ENCODE data around the gene DDIT3. TPM values are rescaled to one million over a fixed set of nuclear protein-coding genes. Genes with fewer than 3 reads are reported as not detected.

Gene DDIT3
- total RNA-seq, 1 donor from 2014 or later, result 30.5 TPM

DNA sequence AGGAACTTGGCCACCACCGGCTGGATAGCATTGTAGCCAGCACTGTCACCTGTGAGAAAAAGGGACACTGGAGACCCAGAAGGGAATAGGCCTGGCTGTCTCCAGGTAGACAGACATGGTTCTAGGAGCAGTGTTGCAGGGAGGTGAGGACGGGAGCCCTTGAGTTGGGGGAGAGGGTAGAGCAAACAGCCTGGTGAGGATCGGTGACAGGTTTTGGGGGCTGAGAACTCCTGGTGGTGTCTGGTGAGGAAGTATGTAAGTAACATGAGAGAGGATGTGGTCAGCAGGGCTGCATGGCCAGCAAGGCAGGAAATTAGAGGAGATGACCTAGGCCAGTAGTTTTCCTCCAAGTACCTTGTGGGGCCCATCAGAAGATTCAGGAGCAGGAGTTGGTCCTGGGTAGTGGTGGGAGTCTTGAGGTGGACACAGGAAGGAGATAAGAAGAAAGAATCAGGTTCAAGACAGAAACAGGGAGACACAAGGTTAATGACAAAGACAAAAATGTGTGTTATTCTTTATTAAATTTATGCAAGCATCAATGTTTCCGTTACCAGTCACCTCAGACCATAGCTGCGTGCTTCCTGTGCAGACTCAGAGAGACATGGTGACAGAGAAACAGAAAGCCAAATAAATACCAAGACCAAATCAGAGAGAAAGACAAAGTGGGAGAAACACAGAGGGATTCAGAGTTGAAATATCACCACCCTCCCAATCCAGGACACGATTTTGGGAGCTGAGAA, 40.8 kb downstream of the DDIT3 start, which contains the start of gene ARHGAP9:
TSS of gene ARHGAP9 (minus strand) at position 491 of the 740 bp plus-strand sequence. CDS start at position 31, 460 bp downstream.
- Mint-ChIP-seq H3K27me3 (no peaks in the 10 kb centered on the region), H3K4me1 (peaks cover 77% of the 10 kb centered on the region), H3K9me3 (no peaks in the 10 kb centered on the region), H3K4me3 (peak within 1 kb of the TSS; percentile 93), H3K36me3 (ENCODE audit: low read depth) (peaks cover 5% of the 10 kb centered on the region), H3K27ac (peak within 1 kb of the TSS; percentile 100)
- ATAC-seq (ENCODE audit: low read depth), result peak; percentile 51
- ChIA-PET POLR2A (interaction anchor here (0.6 to 8.3 kb wide), 13 partner anchors 9 to 1650 kb away, joined by 3 to 133 read pairs (median 5); partner anchors contain the start of genes DCTN2, DDIT3, DNAJC14 and GLI1), CTCF (interaction anchor here (0.7 to 7.3 kb wide), 3 partner anchors 19 to 281 kb away, joined by 3 to 74 read pairs (median 3); partner anchors contain the start of gene GLI1)
- peak; percentile 48 for DNase-seq
- TF ChIP-seq, protein P1, sequence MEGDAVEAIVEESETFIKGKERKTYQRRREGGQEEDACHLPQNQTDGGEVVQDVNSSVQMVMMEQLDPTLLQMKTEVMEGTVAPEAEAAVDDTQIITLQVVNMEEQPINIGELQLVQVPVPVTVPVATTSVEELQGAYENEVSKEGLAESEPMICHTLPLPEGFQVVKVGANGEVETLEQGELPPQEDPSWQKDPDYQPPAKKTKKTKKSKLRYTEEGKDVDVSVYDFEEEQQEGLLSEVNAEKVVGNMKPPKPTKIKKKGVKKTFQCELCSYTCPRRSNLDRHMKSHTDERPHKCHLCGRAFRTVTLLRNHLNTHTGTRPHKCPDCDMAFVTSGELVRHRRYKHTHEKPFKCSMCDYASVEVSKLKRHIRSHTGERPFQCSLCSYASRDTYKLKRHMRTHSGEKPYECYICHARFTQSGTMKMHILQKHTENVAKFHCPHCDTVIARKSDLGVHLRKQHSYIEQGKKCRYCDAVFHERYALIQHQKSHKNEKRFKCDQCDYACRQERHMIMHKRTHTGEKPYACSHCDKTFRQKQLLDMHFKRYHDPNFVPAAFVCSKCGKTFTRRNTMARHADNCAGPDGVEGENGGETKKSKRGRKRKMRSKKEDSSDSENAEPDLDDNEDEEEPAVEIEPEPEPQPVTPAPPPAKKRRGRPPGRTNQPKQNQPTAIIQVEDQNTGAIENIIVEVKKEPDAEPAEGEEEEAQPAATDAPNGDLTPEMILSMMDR (IDR thresholded peaks at IDR 0.05), result no peak
- intact Hi-C loops (cut with micrococcal nuclease), result loop anchor here (1.0 to 5.0 kb wide), 5 partner anchors 8 to 368 kb away; partner anchors contain the start of genes CDK4, CTDSP2, DDIT3 and R3HDM2

DNA sequence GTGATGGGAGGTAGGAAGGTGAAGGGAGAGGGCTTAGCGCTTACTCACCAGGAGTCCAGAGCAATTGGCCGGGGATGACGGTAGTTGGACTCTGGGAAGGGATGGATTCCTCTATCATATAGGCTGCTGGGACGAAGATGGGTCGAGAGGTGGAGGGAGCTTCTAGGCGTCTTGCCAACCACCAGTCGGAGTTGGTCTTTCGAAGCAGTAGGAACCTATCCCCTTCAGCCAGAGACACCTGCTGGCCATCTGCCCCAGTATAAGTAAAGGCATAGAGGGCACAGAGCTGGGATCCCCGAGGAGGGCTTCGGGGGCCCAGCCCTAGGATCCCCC, 41.3 kb downstream of the DDIT3 start:
- DNase-seq, result no peak
- ChIA-PET POLR2A (interaction anchor here (0.6 to 8.3 kb wide), 4 partner anchors 18 to 1472 kb away, joined by 3 to 133 read pairs (median 4); partner anchors contain the start of genes GLI1 and STAT6), CTCF (interaction anchor here (0.7 to 7.3 kb wide), 3 partner anchors 18 to 282 kb away, joined by 3 to 74 read pairs (median 3); partner anchors contain the start of gene GLI1)

DNA sequence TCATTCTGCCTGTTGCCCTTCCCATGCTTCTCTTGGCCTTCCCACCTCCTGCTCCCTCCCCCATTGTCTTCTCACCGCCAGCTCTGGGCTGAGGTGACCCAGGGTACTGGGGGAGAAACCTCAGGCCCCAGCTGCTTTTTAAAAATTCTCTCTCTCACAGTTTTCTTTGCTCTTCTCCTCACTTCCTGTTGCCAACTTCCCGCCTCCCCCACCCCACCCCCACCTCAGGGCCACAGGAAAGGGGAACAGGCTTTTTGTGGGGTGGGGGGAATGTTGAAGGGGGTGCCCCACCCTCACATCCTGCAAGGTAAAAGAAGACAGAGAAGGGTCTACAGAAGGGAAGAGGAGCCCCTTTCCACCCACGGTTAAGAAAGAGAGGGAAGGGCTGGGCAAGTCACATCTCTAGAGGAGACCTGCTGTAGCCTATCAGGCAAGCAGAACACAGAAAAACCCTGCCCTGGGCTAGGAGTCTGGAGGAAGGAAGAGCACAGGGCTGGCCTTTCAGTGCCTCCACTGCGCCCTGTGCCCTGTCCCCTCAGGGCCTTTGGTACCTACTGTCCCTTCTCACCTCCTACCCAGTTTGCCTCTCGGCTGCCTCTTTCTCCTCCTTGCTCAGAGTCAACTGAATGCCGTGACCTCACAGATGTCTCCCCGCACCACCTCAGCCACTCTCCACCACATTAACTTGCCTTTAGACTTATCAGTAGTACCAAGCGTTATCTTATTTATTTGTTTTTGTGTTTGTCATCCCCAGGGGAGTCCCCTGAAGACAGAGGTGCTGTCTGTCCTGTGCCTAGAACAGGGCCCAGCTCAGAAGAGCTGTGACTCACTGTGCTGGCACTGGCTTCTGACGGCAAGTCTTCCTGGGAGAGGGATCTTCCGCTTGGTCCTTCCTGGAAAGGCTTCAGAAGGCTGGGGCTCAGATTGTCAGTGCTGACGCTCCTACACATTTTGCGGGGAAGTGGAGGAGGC, 42.3 kb downstream of the DDIT3 start:
- DNase-seq, result peak; percentile 43
- peak; percentile 53 for ATAC-seq (ENCODE audit: low read depth)
- CTCF ChIA-PET, result interaction anchor here (0.6 to 7.3 kb wide), 5 partner anchors 8 to 838 kb away, joined by 3 to 74 read pairs (median 3); partner anchors contain the start of gene GLI1
- Mint-ChIP-seq H3K4me3 (peak overlapping the region; percentile 93), H3K27me3 (no peaks in the 10 kb centered on the region), H3K9me3 (no peaks in the 10 kb centered on the region), H3K36me3 (ENCODE audit: low read depth) (peaks cover 16% of the 10 kb centered on the region), H3K4me1 (peaks cover 82% of the 10 kb centered on the region), H3K27ac (peak overlapping the region; percentile 100)
- POLR2A ChIA-PET, result interaction anchor here (0.6 to 8.3 kb wide), 20 partner anchors 9 to 1471 kb away, joined by 3 to 133 read pairs (median 4); partner anchors contain the start of genes DCTN2, DDIT3, GLI1 and INHBE
- TF ChIP-seq, protein P1 (IDR thresholded peaks at IDR 0.05), result no peak
- intact Hi-C loops (cut with micrococcal nuclease), result loop anchor here (1.0 to 5.0 kb wide), 3 partner anchors 16 to 369 kb away; partner anchors contain the start of genes CDK4 and CTDSP2

More for the DNA sequence above, 41.3 kb downstream of the DDIT3 start:
- intact Hi-C loops (cut with micrococcal nuclease), result loop anchor here (1.0 to 5.0 kb wide), 4 partner anchors 8 to 368 kb away; partner anchors contain the start of genes CDK4, CTDSP2 and DDIT3
- no peak for ATAC-seq (ENCODE audit: low read depth)
- Mint-ChIP-seq H3K27me3 (no peaks in the 10 kb centered on the region), H3K4me1 (peaks cover 83% of the 10 kb centered on the region), H3K36me3 (ENCODE audit: low read depth) (peaks cover 10% of the 10 kb centered on the region), H3K27ac (peak overlapping the region; percentile 100), H3K4me3 (peak overlapping the region; percentile 93), H3K9me3 (no peaks in the 10 kb centered on the region)
- TF ChIP-seq, protein P1 (IDR thresholded peaks at IDR 0.05), result no peak

DNA sequence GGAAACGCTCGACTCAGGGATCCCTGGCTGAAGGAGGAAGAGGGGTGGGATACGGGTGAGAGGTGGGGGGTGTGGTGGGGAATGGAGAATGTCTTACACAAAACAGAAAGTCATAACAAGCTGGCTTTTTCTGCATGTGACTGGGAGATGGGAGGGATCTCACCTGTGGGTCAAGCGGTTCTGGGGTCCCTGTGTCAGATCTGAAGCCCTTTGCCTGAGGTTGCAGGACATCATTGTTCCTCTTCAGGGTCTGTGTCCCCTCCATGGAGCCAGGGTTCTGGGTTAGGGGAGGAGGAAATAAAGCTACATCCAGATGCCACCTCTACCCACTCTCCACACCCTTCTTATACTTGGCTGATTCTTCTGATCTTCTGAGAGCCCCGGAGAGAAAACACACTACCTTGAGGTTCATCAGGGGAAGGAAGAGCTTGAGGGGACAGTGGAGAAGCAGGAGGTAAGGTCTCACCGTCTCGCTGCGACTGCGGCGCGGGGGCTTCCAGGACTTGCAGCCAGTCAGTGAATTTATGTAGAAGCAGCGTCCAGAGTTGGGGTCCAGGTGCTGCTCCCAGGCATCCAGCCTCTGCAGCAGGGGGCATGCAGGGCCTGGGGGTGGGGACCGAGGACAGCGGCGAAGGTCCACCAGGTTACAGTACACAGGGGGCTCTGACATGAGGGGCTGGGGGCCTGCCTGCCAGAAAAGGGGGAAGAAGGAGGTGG, 43.2 kb downstream of the DDIT3 start:
- peak overlapping the region; percentile 93 for H3K4me3 Mint-ChIP-seq
- no peak for DNase-seq
- TF ChIP-seq, protein P1 (IDR thresholded peaks at IDR 0.05), result no peak

More for the DNA sequence above, 43.2 kb downstream of the DDIT3 start:
- Mint-ChIP-seq H3K9me3 (no peaks in the 10 kb centered on the region), H3K27me3 (no peaks in the 10 kb centered on the region), H3K27ac (peak overlapping the region; percentile 100), H3K36me3 (ENCODE audit: low read depth) (peaks cover 24% of the 10 kb centered on the region), H3K4me1 (peaks cover 86% of the 10 kb centered on the region)
- POLR2A ChIA-PET, result interaction anchor here (0.5 to 8.3 kb wide), 21 partner anchors 10 to 1463 kb away, joined by 3 to 133 read pairs (median 4); partner anchors contain the start of genes DCTN2, DDIT3, GLI1 and INHBE
- CTCF ChIA-PET, result interaction anchor here (0.6 to 7.3 kb wide), 5 partner anchors 9 to 837 kb away, joined by 3 to 74 read pairs (median 3); partner anchors contain the start of gene GLI1
- intact Hi-C loops (cut with micrococcal nuclease), result loop anchor here (1.0 to 5.0 kb wide), 4 partner anchors 15 to 370 kb away; partner anchors contain the start of genes CDK4 and CTDSP2
- no peak for ATAC-seq (ENCODE audit: low read depth)

Measured in activated B cell treated with CpG ODN at 0.5 μM for 24 hours (primary cell).